Psoas muscle (tissue), 8 donors: ENCODE data around the gene CSHL1. TPM values are rescaled to one million over a fixed set of nuclear protein-coding genes. Genes with fewer than 3 reads are reported as not detected.

Source experiments
- ATAC-seq, 4 donors: fragments of 200-7000 bp; cut with Tn5 transposase; one replicate each; pipeline ENCODE4 v1.9.1; 2020; ENCODE audit warnings: moderate library complexity in 3 of 4, mild to moderate bottlenecking in 2 of 4
- DNase-seq, 2 donors: peaks; one replicate each; pipeline ENCODE4 v3.0.0-alpha.2; 2020
- H3K27ac ChIP-seq: fragments of 200-600 bp; one replicate; pipeline ENCODE4 v1.8.0; 2022
- H3K27me3 ChIP-seq, 3 donors: fragments of 200-600 bp in 1 of 3; one replicate each; pipeline versions ENCODE4 v1.6.1 to v1.8.0; 2013 to 2022; ENCODE audit warnings: low read length in 2 of 3, mild to moderate bottlenecking in 2 of 3, moderate library complexity in 1 of 3; ENCODE audit not compliant: insufficient read depth in 3 of 3
- H3K36me3 ChIP-seq, 2 donors: fragments of 200-600 bp in 1 of 2; one replicate each; pipeline versions ENCODE4 v1.6.1 to v1.8.0; 2013 to 2022; ENCODE audit warnings: low read depth in 1 of 2, mild to moderate bottlenecking in 1 of 2, moderate library complexity in 1 of 2; ENCODE audit not compliant: insufficient read depth in 1 of 2
- H3K4me1 ChIP-seq: fragments of 200-600 bp; one replicate; pipeline ENCODE4 v1.8.0; 2022
- H3K4me3 ChIP-seq: fragments of 200-600 bp; one replicate; pipeline ENCODE4 v1.8.0; 2022; ENCODE audit warnings: mild to moderate bottlenecking
- H3K9me3 ChIP-seq: fragments of 200-600 bp; one replicate; pipeline ENCODE4 v1.8.0; 2022
- WGBS, 3 donors: extraction: QIAGEN DNeasy Blood & Tissue Kit; methylation state at CpG; one replicate each; pipeline versions ENCODE4 v1.1.6 to v1.1.7; 2013; 5-methylcytosine and 5-hydroxymethylcytosine counted together
- intact Hi-C, 2 donors: fragments of 100-400 bp; cut with DNase I; formaldehyde crosslinking; loops; one replicate each; pipeline versions ENCODE4 v1.11.0 to v1.14.2; 2022
- polyA plus RNA-seq, 3 donors: library from polyadenylated mRNA; stranded (reverse); fragments of 200-250 nt; gene quantifications; one replicate each; pipeline ENCODE4 v1.2.3, GENCODE V29; 2013
- total RNA-seq, 4 donors: library from RNA; stranded (reverse); fragmentation: NEBNext Ultra II Directional in 2 of 4; extraction: Animal tissue kit (Norgen Biotek cat#: 25700) in 2 of 4; gene quantifications; one replicate each; pipeline versions ENCODE4 v1.2.1 to v1.2.4, GENCODE V29; 2021 to 2023
- TF ChIP-seq, protein P1 (sequence below): fragments of 200-600 bp; IDR thresholded peaks from one replicate; pipeline ENCODE4 v1.8.0; 2022; ENCODE audit warnings: antibody characterized with exemption
- donor health status: healthy with polysubstance abuse.
- donor health status: DM: no; HTN: no; CAD: no; lungs with moderate emphysema.
- donor health status: Bipolar disorder and iron deficiency.
- donor health status: healthy.
- donor health status: DM: yes; HTN: yes; CAD: no.
- donor health status: DM: no; HTN: no; CAD: no.
- donor health status: DM: no; HTN: no; CAD: no.
- donor health status: DM: yes; HTN: yes; CAD: no.

The CSHL1 gene
- total and polyA plus RNA-seq, 7 donors = not detected

DNA sequence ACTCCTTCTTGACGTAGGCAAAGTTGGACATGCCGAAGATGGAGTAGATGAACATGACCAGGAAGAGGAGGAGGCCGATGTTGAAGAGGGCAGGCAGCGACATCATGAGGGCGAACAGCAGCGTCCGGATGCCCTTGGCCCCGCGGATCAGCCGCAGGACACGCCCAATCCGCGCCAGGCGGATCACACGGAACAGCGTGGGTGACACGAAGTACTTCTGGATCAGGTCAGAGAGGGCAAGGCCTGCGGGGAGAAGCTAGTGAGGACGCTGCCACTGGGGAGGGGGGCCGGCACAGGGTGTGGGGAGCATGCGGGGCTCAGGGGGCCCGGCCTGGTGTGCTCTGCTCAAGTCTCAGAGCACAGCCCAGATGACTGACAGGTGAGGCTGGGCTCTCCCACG is 30.7 kb upstream of the CSHL1 start:
- intact Hi-C loops = no loop called here
- Histone ChIP-seq H3K4me1 (peaks cover 11% of the 10 kb centered on the region), H3K27ac (no peak overlapping the region), H3K36me3 (peaks cover 0 to 71% of the 10 kb centered on the region in 2 donors), H3K4me3 (no peak overlapping the region), H3K27me3 (no peaks in the 10 kb centered on the region), H3K9me3 (no peaks in the 10 kb centered on the region)
- 78 to 89% (median 81%) methylated on average over 23 of the region's 23 CpGs for WGBS, 3 donors
- TF ChIP-seq, protein P1, sequence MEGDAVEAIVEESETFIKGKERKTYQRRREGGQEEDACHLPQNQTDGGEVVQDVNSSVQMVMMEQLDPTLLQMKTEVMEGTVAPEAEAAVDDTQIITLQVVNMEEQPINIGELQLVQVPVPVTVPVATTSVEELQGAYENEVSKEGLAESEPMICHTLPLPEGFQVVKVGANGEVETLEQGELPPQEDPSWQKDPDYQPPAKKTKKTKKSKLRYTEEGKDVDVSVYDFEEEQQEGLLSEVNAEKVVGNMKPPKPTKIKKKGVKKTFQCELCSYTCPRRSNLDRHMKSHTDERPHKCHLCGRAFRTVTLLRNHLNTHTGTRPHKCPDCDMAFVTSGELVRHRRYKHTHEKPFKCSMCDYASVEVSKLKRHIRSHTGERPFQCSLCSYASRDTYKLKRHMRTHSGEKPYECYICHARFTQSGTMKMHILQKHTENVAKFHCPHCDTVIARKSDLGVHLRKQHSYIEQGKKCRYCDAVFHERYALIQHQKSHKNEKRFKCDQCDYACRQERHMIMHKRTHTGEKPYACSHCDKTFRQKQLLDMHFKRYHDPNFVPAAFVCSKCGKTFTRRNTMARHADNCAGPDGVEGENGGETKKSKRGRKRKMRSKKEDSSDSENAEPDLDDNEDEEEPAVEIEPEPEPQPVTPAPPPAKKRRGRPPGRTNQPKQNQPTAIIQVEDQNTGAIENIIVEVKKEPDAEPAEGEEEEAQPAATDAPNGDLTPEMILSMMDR = no peak
- DNase-seq (no peak), ATAC-seq (no peak)

DNA sequence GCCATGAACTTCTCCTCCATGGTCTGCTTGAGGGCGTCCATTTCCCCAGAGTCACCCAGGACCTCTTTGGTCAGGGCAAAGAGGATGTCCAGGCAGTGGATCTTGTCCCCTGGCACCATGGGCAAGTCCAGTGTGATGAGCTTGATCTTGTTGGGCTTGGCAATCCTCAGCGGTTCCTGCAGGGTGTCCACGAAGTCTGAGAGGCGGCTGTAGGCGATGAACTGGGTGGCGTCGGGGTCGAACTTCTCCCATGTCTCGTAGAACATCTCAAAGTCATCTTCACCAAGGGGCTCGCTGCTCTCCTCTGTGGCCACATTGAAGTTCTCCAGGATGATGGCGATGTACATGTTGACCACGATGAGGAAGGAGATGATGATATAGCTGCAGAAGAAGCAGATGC is 30.1 kb upstream of the CSHL1 start:
- Histone ChIP-seq H3K4me1 (peaks cover 11% of the 10 kb centered on the region), H3K27me3 (no peaks in the 10 kb centered on the region), H3K36me3 (peaks cover 0 to 71% of the 10 kb centered on the region in 2 donors), H3K27ac (no peak overlapping the region), H3K9me3 (no peaks in the 10 kb centered on the region), H3K4me3 (no peak overlapping the region)
- DNase-seq (no peak), ATAC-seq (no peak)
- intact Hi-C loops = no loop called here
- WGBS, 3 donors = 91 to 98% (median 97%) methylated on average over 12 of the region's 12 CpGs
- TF ChIP-seq, protein P1 = no peak

DNA sequence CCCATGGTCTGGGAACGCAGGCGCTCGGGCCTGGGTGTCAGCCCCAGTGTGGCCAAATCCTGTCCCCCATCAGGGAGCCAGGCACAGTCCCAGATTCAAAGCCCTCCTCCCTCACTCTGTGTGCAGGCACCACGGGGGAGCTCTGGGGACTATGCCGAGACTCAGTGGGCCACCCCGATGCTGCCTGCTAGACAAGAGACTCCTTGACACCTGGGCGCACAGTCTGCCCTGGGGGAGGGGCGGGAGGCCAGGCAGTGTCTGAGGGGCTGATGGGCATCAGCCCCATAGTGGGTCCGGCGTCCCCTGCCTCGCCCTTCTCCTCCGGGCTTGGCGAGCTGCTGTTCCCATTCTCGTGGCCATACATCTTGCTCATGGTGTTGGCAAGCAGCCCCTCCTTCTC is 29.5 kb upstream of the CSHL1 start:
- H3K4me1 ChIP-seq = peaks cover 11% of the 10 kb centered on the region
- WGBS, 3 donors = 89 to 98% (median 91%) methylated on average over 13 to 14 of the region's 14 CpGs
- DNase-seq = no peak
- no peaks in the 10 kb centered on the region for H3K9me3 ChIP-seq
- no peak overlapping the region for H3K4me3 ChIP-seq
- no peak overlapping the region for H3K27ac ChIP-seq
- peaks cover 0 to 66% of the 10 kb centered on the region in 2 donors for H3K36me3 ChIP-seq
- TF ChIP-seq, protein P1 = no peak
- ATAC-seq = no peak
- intact Hi-C loops = no loop called here
- no peaks in the 10 kb centered on the region for H3K27me3 ChIP-seq

DNA sequence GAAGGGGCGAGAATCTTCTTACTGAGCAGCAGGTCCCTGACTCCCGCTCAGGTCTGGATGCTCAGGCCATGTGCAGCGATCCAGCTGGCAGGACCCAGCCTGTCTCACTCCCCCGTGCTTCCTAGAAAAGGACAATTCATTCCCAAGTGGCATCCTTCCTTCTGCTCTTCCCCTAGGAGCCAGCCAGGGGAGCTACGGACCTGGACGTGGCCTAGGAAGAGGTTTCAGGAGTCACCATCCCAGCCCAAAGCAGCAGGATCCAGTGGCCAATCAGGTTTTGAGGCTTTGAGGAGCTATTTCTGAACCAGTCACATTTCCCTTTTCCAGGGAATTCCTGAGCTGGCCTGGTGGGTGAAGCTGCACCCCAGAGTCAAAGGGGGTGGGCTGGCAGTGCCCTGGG is 28.8 kb upstream of the CSHL1 start:
- intact Hi-C loops = no loop called here
- Histone ChIP-seq H3K27me3 (no peaks in the 10 kb centered on the region), H3K4me1 (peaks cover 4% of the 10 kb centered on the region), H3K27ac (no peak overlapping the region), H3K9me3 (no peaks in the 10 kb centered on the region), H3K4me3 (no peak overlapping the region), H3K36me3 (peaks cover 0 to 59% of the 10 kb centered on the region in 2 donors)
- 36 to 62% (median 57%) methylated on average over 6 of the region's 6 CpGs for WGBS, 3 donors
- DNase-seq (peak in 1 of 2 donors; percentile 26), ATAC-seq (no peak)
- TF ChIP-seq, protein P1 = no peak

DNA sequence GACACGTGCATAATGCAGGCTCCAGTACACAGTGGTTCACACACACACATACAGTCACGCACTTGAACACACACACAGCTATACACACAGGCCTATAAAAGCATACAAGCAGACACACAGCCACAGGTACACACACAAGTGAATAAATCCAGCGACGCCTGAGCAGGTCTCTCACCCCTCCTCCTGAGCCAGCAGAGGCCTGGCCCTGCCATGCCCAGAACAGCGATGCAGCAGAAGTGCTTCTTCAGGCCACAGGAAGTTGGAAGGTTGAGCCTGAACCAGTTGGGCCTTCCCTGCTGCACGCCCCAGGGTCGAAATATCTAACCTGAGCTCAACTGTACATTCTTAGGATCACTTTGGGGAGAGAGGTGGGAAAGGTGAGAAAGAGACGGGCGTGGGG is 28.3 kb upstream of the CSHL1 start:
- ATAC-seq = no peak
- TF ChIP-seq, protein P1 = no peak
- Histone ChIP-seq H3K27me3 (no peaks in the 10 kb centered on the region), H3K36me3 (peaks cover 0 to 54% of the 10 kb centered on the region in 2 donors), H3K27ac (no peak overlapping the region), H3K4me1 (no peaks in the 10 kb centered on the region), H3K4me3 (no peak overlapping the region), H3K9me3 (no peaks in the 10 kb centered on the region)
- 74 to 89% (median 75%) methylated on average over 9 of the region's 9 CpGs for WGBS, 3 donors
- intact Hi-C loops = no loop called here
- peak in 1 of 2 donors; percentile 27 for DNase-seq
